Panc1 (cell line): ENCODE data around the gene CNN3. TPM values are rescaled to one million over a fixed set of nuclear protein-coding genes. Genes with fewer than 3 reads are reported as not detected.

Experiments used
- ATAC-seq: fragments of 200-7000 bp; cut with Tn5 transposase; 2 replicates; pipeline ENCODE4 v1.9.1; 2020; ENCODE audit warnings: mild to moderate bottlenecking, moderate library complexity
- BruUV-seq: library from RNA; stranded (reverse); fragments of 400-500 nt; replicated peaks from 2 replicates; lab custom pipeline; 2021; lab: Mats Ljungman, UMichigan
- CTCF ChIA-PET: fragments of 300-600 bp; sonication (Branson Sonifier 250); formaldehyde crosslinking; loops from one replicate; lab custom pipeline; 2022; ENCODE audit warnings: antibody characterized with exemption; lab: Charles Lee
- POLR2A ChIA-PET: fragments of 300-600 bp; sonication (Branson Sonifier 250); formaldehyde crosslinking; loops from one replicate; lab custom pipeline; 2022; ENCODE audit warnings: antibody characterized with exemption; lab: Charles Lee
- DNase-seq: peaks from one replicate; pipeline ENCODE4 v3.0.0-alpha.2; 2010; ENCODE audit warnings: low read depth, low spot score
- H3K27ac ChIP-seq: 2 replicates; pipeline ENCODE4 v1.5.1; 2011; ENCODE audit warnings: mild to moderate bottlenecking, low read length, inconsistent platforms
- H3K27me3 ChIP-seq: fragments of 200-500 bp; sonication (Bioruptor generic); 2 replicates; pipeline ENCODE4 v1.6.0; 2014; ENCODE audit warnings: low read length, inconsistent platforms; ENCODE audit not compliant: control insufficient read depth, insufficient read depth
- H3K36me3 ChIP-seq: fragments of 200-500 bp; sonication (Bioruptor generic); 2 replicates; pipeline ENCODE4 v1.5.1; 2014; ENCODE audit warnings: inconsistent platforms, mild to moderate bottlenecking, low read length, moderate library complexity; ENCODE audit not compliant: control insufficient read depth, insufficient read depth
- H3K4me1 ChIP-seq: 2 replicates; pipeline ENCODE4 v1.5.1; 2011; ENCODE audit warnings: inconsistent platforms, mild to moderate bottlenecking, low read length, moderate library complexity; ENCODE audit not compliant: control insufficient read depth, insufficient read depth
- H3K4me3 ChIP-seq, 2 experiments: 2 replicates each; pipeline ENCODE4 v1.5.1; 2011 to 2012; ENCODE audit warnings: low read depth in 2 of 2, low read length in 2 of 2, mild to moderate bottlenecking in 2 of 2, inconsistent platforms in 1 of 2, moderate library complexity in 1 of 2
- H3K9me3 ChIP-seq: fragments of 200-500 bp; sonication (Bioruptor generic); 2 replicates; pipeline ENCODE4 v1.5.1; 2014; ENCODE audit warnings: low read depth, mild to moderate bottlenecking, inconsistent platforms, low read length, moderate library complexity; ENCODE audit not compliant: control insufficient read depth, insufficient read depth
- POLR2AphosphoS5 ChIP-seq: IDR thresholded peaks from 2 replicates; pipeline ENCODE4 v1.6.1; 2012; ENCODE audit warnings: mild to moderate bottlenecking, low read depth, low read length, moderate library complexity
- SIN3A ChIP-seq: IDR thresholded peaks from 2 replicates; pipeline ENCODE4 v1.6.1; 2012; ENCODE audit warnings: low read depth, mild to moderate bottlenecking, low read length, moderate library complexity, borderline replicate concordance; ENCODE audit not compliant: insufficient read depth
- TCF7L2 ChIP-seq: IDR thresholded peaks from 2 replicates; pipeline ENCODE4 v1.6.1; 2011; ENCODE audit warnings: mild to moderate bottlenecking, low read depth, low read length, inconsistent platforms
- in situ Hi-C: cut with HindIII; loops from 2 replicates; pipeline ENCODE4 v1.10.0; 2016; ENCODE audit warnings: low sequenced_read_pairs, low pct_unique_long_range_greater_than_20kb
- intact Hi-C: fragments of 100-400 bp; cut with micrococcal nuclease; formaldehyde crosslinking; loops from one replicate; pipeline ENCODE4 v1.10.0; 2022; ENCODE audit not compliant: unreplicated experiment
- total RNA-seq: library from RNA; stranded (reverse); gene quantifications from one replicate; pipeline ENCODE4 v1.2.1, GENCODE V29; 2021; ENCODE audit not compliant: unreplicated experiment
- TF ChIP-seq, protein P1 (sequence below): fragments of 450-650 bp; IDR thresholded peaks from 2 replicates; pipeline ENCODE4 v1.5.1; 2017; ENCODE audit warnings: mild to moderate bottlenecking
- TF ChIP-seq, protein P2 (sequence below), 2 experiments: IDR thresholded peaks; 2 replicates each; pipeline ENCODE4 v1.6.1; 2011 to 2012; ENCODE audit warnings: low read depth in 2 of 2, control low read depth in 1 of 2, low read length in 1 of 2, mild to moderate bottlenecking in 1 of 2, moderate library complexity in 1 of 2; ENCODE audit not compliant: insufficient read depth in 1 of 2

Gene CNN3
- total RNA-seq, 1 experiment from 2014 or later = 72.3 TPM

DNA sequence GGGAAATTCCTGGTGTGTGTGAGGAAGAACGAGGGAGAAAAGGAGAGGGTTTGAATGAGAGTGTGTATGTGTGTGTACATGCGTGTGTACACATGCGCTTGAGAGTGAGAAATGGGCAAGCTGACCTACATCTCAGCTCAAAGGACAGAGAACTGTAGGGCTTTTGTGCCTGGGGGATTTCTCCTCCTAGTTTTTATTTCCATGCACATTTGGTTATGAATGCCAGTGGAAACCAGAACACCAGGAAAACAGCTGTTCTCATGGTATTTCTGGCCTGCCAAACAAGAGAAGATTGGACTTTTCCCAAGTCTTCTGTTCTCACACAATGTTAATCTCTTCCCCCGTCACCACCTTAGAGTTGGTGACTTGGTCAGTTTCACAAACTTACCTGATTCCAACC, 61.5 kb downstream of the CNN3 start:
- H3K36me3 ChIP-seq = no peaks in the 10 kb centered on the region
- ATAC-seq (no peak), DNase-seq (no peak)
- peaks cover 14% of the 10 kb centered on the region for H3K4me1 ChIP-seq
- H3K4me3 ChIP-seq = no peak overlapping the region
- no peaks in the 10 kb centered on the region for H3K27me3 ChIP-seq
- ChIA-PET POLR2A (no interaction called here), CTCF (interaction anchor here (0.6 kb wide), 2 partner anchors 274 to 368 kb away, joined by 3 to 6 read pairs; partner anchors contain the start of gene RWDD3)
- in situ Hi-C loops (no loop called here), intact Hi-C loops (loop anchor here (10.0 kb wide), 1 partner anchor 59 kb away; the partner anchor contains the start of gene CNN3)
- TF ChIP-seq, protein P1, sequence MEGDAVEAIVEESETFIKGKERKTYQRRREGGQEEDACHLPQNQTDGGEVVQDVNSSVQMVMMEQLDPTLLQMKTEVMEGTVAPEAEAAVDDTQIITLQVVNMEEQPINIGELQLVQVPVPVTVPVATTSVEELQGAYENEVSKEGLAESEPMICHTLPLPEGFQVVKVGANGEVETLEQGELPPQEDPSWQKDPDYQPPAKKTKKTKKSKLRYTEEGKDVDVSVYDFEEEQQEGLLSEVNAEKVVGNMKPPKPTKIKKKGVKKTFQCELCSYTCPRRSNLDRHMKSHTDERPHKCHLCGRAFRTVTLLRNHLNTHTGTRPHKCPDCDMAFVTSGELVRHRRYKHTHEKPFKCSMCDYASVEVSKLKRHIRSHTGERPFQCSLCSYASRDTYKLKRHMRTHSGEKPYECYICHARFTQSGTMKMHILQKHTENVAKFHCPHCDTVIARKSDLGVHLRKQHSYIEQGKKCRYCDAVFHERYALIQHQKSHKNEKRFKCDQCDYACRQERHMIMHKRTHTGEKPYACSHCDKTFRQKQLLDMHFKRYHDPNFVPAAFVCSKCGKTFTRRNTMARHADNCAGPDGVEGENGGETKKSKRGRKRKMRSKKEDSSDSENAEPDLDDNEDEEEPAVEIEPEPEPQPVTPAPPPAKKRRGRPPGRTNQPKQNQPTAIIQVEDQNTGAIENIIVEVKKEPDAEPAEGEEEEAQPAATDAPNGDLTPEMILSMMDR = no peak
- TF ChIP-seq SIN3A = no peak
- TF ChIP-seq, protein P2, sequence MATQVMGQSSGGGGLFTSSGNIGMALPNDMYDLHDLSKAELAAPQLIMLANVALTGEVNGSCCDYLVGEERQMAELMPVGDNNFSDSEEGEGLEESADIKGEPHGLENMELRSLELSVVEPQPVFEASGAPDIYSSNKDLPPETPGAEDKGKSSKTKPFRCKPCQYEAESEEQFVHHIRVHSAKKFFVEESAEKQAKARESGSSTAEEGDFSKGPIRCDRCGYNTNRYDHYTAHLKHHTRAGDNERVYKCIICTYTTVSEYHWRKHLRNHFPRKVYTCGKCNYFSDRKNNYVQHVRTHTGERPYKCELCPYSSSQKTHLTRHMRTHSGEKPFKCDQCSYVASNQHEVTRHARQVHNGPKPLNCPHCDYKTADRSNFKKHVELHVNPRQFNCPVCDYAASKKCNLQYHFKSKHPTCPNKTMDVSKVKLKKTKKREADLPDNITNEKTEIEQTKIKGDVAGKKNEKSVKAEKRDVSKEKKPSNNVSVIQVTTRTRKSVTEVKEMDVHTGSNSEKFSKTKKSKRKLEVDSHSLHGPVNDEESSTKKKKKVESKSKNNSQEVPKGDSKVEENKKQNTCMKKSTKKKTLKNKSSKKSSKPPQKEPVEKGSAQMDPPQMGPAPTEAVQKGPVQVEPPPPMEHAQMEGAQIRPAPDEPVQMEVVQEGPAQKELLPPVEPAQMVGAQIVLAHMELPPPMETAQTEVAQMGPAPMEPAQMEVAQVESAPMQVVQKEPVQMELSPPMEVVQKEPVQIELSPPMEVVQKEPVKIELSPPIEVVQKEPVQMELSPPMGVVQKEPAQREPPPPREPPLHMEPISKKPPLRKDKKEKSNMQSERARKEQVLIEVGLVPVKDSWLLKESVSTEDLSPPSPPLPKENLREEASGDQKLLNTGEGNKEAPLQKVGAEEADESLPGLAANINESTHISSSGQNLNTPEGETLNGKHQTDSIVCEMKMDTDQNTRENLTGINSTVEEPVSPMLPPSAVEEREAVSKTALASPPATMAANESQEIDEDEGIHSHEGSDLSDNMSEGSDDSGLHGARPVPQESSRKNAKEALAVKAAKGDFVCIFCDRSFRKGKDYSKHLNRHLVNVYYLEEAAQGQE (IDR thresholded peaks at IDR 0.05; ENCODE audit: insufficient read depth in 1 of 2, low read depth in 2 of 2, low read length in 1 of 2) = no peak
- BruUV-seq = no TSS peak
- H3K27ac ChIP-seq = no peak overlapping the region
- no peaks in the 10 kb centered on the region for H3K9me3 ChIP-seq

DNA sequence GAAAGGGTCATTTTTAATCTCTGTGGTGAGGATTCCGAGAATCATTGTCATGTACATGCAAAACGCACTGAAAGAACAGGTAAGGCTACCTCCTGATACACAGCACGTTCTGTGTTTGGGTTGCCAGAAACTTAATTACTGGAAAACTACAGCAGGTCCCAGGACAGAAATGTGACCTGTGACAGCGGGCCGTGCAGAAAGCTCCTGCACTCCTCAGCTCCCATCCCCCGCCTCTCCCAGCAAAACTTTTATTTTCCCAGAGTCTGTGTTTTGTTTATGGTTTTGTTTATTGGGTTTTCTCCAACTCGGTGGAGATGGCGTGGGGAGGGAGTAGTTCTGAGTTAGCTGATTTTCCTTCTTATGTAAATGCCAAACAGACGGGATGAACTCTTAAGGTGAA, 62.1 kb downstream of the CNN3 start:
- no peaks in the 10 kb centered on the region for H3K27me3 ChIP-seq
- intact Hi-C loops (loop anchor here (10.0 kb wide), 1 partner anchor 60 kb away; the partner anchor contains the start of gene CNN3), in situ Hi-C loops (no loop called here)
- no TSS peak for BruUV-seq
- no peak for TF ChIP-seq SIN3A
- TF ChIP-seq POLR2AphosphoS5 = no peak
- TF ChIP-seq, protein P1 = no peak
- TF ChIP-seq TCF7L2 = no peak
- TF ChIP-seq, protein P2 (IDR thresholded peaks at IDR 0.05; ENCODE audit: insufficient read depth in 1 of 2, low read depth in 2 of 2, low read length in 1 of 2) = no peak
- no peak overlapping the region for H3K27ac ChIP-seq
- no peaks in the 10 kb centered on the region for H3K9me3 ChIP-seq
- DNase-seq (no peak), ATAC-seq (no peak)
- ChIA-PET CTCF (no interaction called here), POLR2A (no interaction called here)
- no peaks in the 10 kb centered on the region for H3K36me3 ChIP-seq
- peaks cover 14% of the 10 kb centered on the region for H3K4me1 ChIP-seq
- no peak overlapping the region for H3K4me3 ChIP-seq
